Left ventricle myocardium inferior (tissue), 1 donor: ENCODE data around the gene INO80C. TPM values are rescaled to one million over a fixed set of nuclear protein-coding genes. Genes with fewer than 3 reads are reported as not detected.

ENCODE experiments used
- DNase-seq: peaks from one replicate; pipeline ENCODE4 v3.0.0-alpha.2; 2020
- H3K27ac ChIP-seq: fragments of 200-600 bp; replicated peaks from 2 replicates; pipeline ENCODE4 v1.8.0; 2021
- H3K27me3 ChIP-seq: fragments of 200-600 bp; 2 replicates; pipeline ENCODE4 v1.8.0; 2021; ENCODE audit warnings: low read depth
- H3K36me3 ChIP-seq: fragments of 200-600 bp; 2 replicates; pipeline ENCODE4 v1.8.0; 2021
- H3K4me1 ChIP-seq: fragments of 200-600 bp; 2 replicates; pipeline ENCODE4 v1.8.0; 2021
- H3K4me3 ChIP-seq: fragments of 200-600 bp; 2 replicates; pipeline ENCODE4 v1.8.0; 2021; ENCODE audit warnings: mild to moderate bottlenecking, moderate library complexity
- H3K9me3 ChIP-seq: fragments of 200-600 bp; replicated peaks from 2 replicates; pipeline ENCODE4 v1.8.0; 2021
- CTCF ChIP-seq: fragments of 200-600 bp; IDR thresholded peaks from 2 replicates; pipeline ENCODE4 v1.8.0; 2021; ENCODE audit warnings: antibody characterized with exemption, mild to moderate bottlenecking, borderline replicate concordance
- intact Hi-C: fragments of 100-400 bp; cut with micrococcal nuclease; formaldehyde crosslinking; loops from one replicate; pipeline ENCODE4 v1.11.0; 2022
- total RNA-seq: library from RNA; stranded (reverse); fragmentation: NEBNext Ultra II Directional; extraction: Animal tissue kit (Norgen Biotek cat#: 25700); gene quantifications from one replicate; pipeline ENCODE4 v1.2.1, GENCODE V29; 2021
- donor health status: DM: no; HTN: yes; CAD: no; lungs with severe emphysema.

INO80C gene
- total RNA-seq, 1 donor from 2014 or later, result 20.3 TPM

- TF ChIP-seq CTCF, result no peak
- no peaks in the 10 kb centered on the region for H3K36me3 ChIP-seq
- no peaks in the 10 kb centered on the region for H3K27me3 ChIP-seq
- peaks cover 27% of the 10 kb centered on the region for H3K9me3 ChIP-seq
- no peaks in the 10 kb centered on the region for H3K4me1 ChIP-seq
- no peak for DNase-seq
- H3K27ac ChIP-seq, result no peak overlapping the region
- H3K4me3 ChIP-seq, result no peak overlapping the region
- intact Hi-C loops, result no loop called here
These were observed 75.5 kb downstream of the INO80C start for GRCh38 chr18:35422237-35422636.

- Histone ChIP-seq H3K36me3 (no peaks in the 10 kb centered on the region), H3K27ac (no peak overlapping the region)
- intact Hi-C loops, result no loop called here
These were observed 79.2 kb downstream of the INO80C start for GRCh38 chr18:35418610-35419009.

More at GRCh38 chr18:35418610-35419009, 79.2 kb downstream of the INO80C start:
- no peak overlapping the region for H3K4me3 ChIP-seq
- DNase-seq, result no peak
- H3K27me3 ChIP-seq, result no peaks in the 10 kb centered on the region
- H3K9me3 ChIP-seq, result peaks cover 31% of the 10 kb centered on the region
- no peak for TF ChIP-seq CTCF
- peaks cover 8% of the 10 kb centered on the region for H3K4me1 ChIP-seq

Other genes starting within 250 kb of the INO80C start
- gene ZSCAN30, start 207.7 kb downstream of the INO80C start, total RNA-seq, result 13.3 TPM
- 44.5 TPM for gene ZNF24, start 153.5 kb downstream of the INO80C start, total RNA-seq
- gene ZNF396, start 120.6 kb downstream of the INO80C start, total RNA-seq, result 0.71 TPM
- 47.8 TPM for gene GALNT1, start 83.8 kb upstream of the INO80C start, total RNA-seq